HG03025 (cell line): ENCODE measurements around the gene PEX11A.

ENCODE experiments used
- ATAC-seq: cut with Tn5 transposase; IDR thresholded peaks from one replicate; pipeline ENCODE4 v1.9.1; 2021; ENCODE audit warnings: mild to moderate bottlenecking, moderate library complexity; ENCODE audit not compliant: unreplicated experiment, low FRiP score

The PEX11A gene

GRCh38 chr15:89677381-89677780 is 13.2 kb downstream of the PEX11A start:
- ATAC-seq: no peak

- ATAC-seq: no peak
These were observed 14.9 kb downstream of the PEX11A start for GRCh38 chr15:89675606-89676005.

- ATAC-seq: no peak
These were observed 16.0 kb downstream of the PEX11A start for GRCh38 chr15:89674526-89674925.

- ATAC-seq: no peak
These were observed 17.4 kb downstream of the PEX11A start for GRCh38 chr15:89673165-89673512.

- no peak for ATAC-seq
These were observed 18.1 kb downstream of the PEX11A start for GRCh38 chr15:89672221-89673164.

GRCh38 chr15:89671687-89672086 is 18.9 kb downstream of the PEX11A start:
- no peak for ATAC-seq

- no peak for ATAC-seq
These were observed 19.5 kb downstream of the PEX11A start for GRCh38 chr15:89670971-89671560.

- no peak for ATAC-seq
These were observed 20.6 kb downstream of the PEX11A start for GRCh38 chr15:89669941-89670340.

GRCh38 chr15:89669309-89669865 is 21.2 kb downstream of the PEX11A start:
- no peak for ATAC-seq

GRCh38 chr15:89668171-89668570 is 22.4 kb downstream of the PEX11A start:
- ATAC-seq: no peak

GRCh38 chr15:89667706-89667960 is 22.9 kb downstream of the PEX11A start:
- no peak for ATAC-seq

GRCh38 chr15:89666858-89667705 is 23.5 kb downstream of the PEX11A start:
- ATAC-seq: no peak

- ATAC-seq: no peak
These were observed 24.2 kb downstream of the PEX11A start for GRCh38 chr15:89666184-89666857.

- no peak for ATAC-seq
These were observed 24.9 kb downstream of the PEX11A start for GRCh38 chr15:89665449-89666181.

- ATAC-seq: no peak
These were observed 25.9 kb downstream of the PEX11A start for GRCh38 chr15:89664441-89665350.

- ATAC-seq: no peak
These were observed 27.5 kb downstream of the PEX11A start for GRCh38 chr15:89662893-89663626.

- no peak for ATAC-seq
These were observed 30.0 kb downstream of the PEX11A start for GRCh38 chr15:89660556-89660955.

- no peak for ATAC-seq
These were observed 31.3 kb downstream of the PEX11A start for GRCh38 chr15:89659295-89659694.
